Loucy (cell line): Measurements from ENCODE around the gene VASN.

Source experiments
- CTCF ChIP-seq: fragments of 200-600 bp; sonication (generic); conservative IDR thresholded peaks from 2 replicates; pipeline ENCODE4 v1.5.1; 2014; ENCODE audit warnings: mild to moderate bottlenecking, antibody characterized with exemption, low read length
- EZH2phosphoT487 ChIP-seq: fragments of 200-600 bp; IDR thresholded peaks from 2 replicates; pipeline ENCODE4 v1.6.1; 2018; ENCODE audit warnings: antibody characterized with exemption, mild to moderate bottlenecking, moderate library complexity, borderline replicate concordance

GRCh38 chr16:4384509-4384942, 12.9 kb downstream of the VASN start:
- no peak for TF ChIP-seq CTCF
- TF ChIP-seq EZH2phosphoT487 = no peak
